ENCODE results near the gene OPN3. TPM values are rescaled to one million over a fixed set of nuclear protein-coding genes. Genes with fewer than 3 reads are reported as not detected.

Gene OPN3
- total and polyA plus RNA-seq, 2 donors (not counting 3 experiments of a cell fraction or from before 2014, with no cell fraction given) = 16.1 to 23.9 TPM

- CTCF ChIA-PET = interaction anchor here (1.4 kb wide), 1 partner anchor 9 kb away, joined by 3 read pairs; no protein-coding TSS in a partner anchor
- intact Hi-C loops (cut with micrococcal nuclease) = no loop called here
- no peaks in the 10 kb centered on the region for H3K9me1 ChIP-seq (replicated peaks; ENCODE audit: control insufficient read depth, extremely low read depth, insufficient read depth, low read length)
- no peaks in the 10 kb centered on the region for H3K79me2 ChIP-seq (ENCODE audit: control insufficient read depth, insufficient read depth, low read length)
- no peak overlapping the region for H2AFZ ChIP-seq (ENCODE audit: low read depth, low read length)
- H3K4me2 ChIP-seq (ENCODE audit: insufficient read depth, low read length) = no peak overlapping the region
- H3K27ac ChIP-seq (ENCODE audit: insufficient read depth, low read depth, low read length) = no peak overlapping the region
- TF ChIP-seq EZH2 (IDR thresholded peaks at IDR 0.05; ENCODE audit: borderline replicate concordance, low read depth, low read length, severe bottlenecking) (no peak), MYC (IDR thresholded peaks at IDR 0.05; ENCODE audit: low read depth, low read length) (no peak), FOS (IDR thresholded peaks at IDR 0.05; ENCODE audit: borderline replicate concordance, insufficient read depth, low read length) (no peak), POLR2A (IDR thresholded peaks at IDR 0.05; ENCODE audit: low read depth, low read length) (no peak), JUN (IDR thresholded peaks at IDR 0.05; ENCODE audit: borderline replicate concordance, insufficient read depth, insufficient read length, low read depth) (no peak), CTCF (IDR thresholded peaks at IDR 0.05; ENCODE audit: extremely low read depth in 1 of 2, insufficient read depth in 1 of 2, low read depth in 1 of 2, low read length in 2 of 2) (no peak), MAX (IDR thresholded peaks at IDR 0.05; ENCODE audit: insufficient read depth, insufficient read length) (no peak), GATA2 (IDR thresholded peaks at IDR 0.05; ENCODE audit: insufficient read depth, insufficient read length, low read depth, low read length) (no peak)
- H3K9me3 ChIP-seq (replicated peaks; ENCODE audit: control insufficient read depth, insufficient read depth, low read length) = no peaks in the 10 kb centered on the region
- no peaks in the 10 kb centered on the region for H3K36me3 ChIP-seq (ENCODE audit: control insufficient read depth in 2 of 2, extremely low read depth in 1 of 2, insufficient read depth in 2 of 2, low read length in 2 of 2)
- no peak overlapping the region for H3K9ac ChIP-seq (replicated peaks; ENCODE audit: extremely low read depth, insufficient read depth, low read length)
- H3K4me1 ChIP-seq (ENCODE audit: control insufficient read depth, extremely low read depth, insufficient read depth, low read length) = no peaks in the 10 kb centered on the region
- no peak overlapping the region for H3K4me3 ChIP-seq (replicated peaks in 1 of 3; ENCODE audit: insufficient read depth in 1 of 3, low read depth in 1 of 3, low read length in 3 of 3)
- no peaks in the 10 kb centered on the region for H3K27me3 ChIP-seq (ENCODE audit: control insufficient read depth in 2 of 2, insufficient read depth in 2 of 2, low read length in 2 of 2)
- H4K20me1 ChIP-seq (replicated peaks; ENCODE audit: control insufficient read depth, extremely low read depth, insufficient read depth, low read length) = no peaks in the 10 kb centered on the region
- DNase-seq (ENCODE audit: low read depth, low spot score) = no peak
- no TSS peak for BruUV-seq (replicated peaks)
- POLR2A ChIA-PET = no interaction called here
- dilution Hi-C loops (cut with MboI; ENCODE audit: extremely low pct_ligation_motif_present, low sequenced_read_pairs) = no loop called here
- no peak for FAIRE-seq
Observed at GRCh38 chr1:241679961-241680360, 39.8 kb upstream of the OPN3 start.
